ENCODE data around the gene ZBTB17.
"Not testable (repeated sequence)": the region's sequence is repeated elsewhere in the genome, so short reads cannot be mapped to it uniquely, and the experiment has no call there.

GRCh38 chr1:15926448-15926847 is 49.5 kb downstream of the ZBTB17 start:
- not testable (repeated sequence) for TF ChIP-seq ZFX (IDR thresholded peaks at IDR 0.05); CTCF (conservative IDR thresholded peaks at IDR 0.05)

Data from C4-2B (cell line).